GM18873 (cell line): ENCODE measurements around the gene HDHD3.
A peak's percentile ranks its signal among the peaks of the same experiment; 100 is the strongest.
"Not testable (repeated sequence)": the region's sequence is repeated elsewhere in the genome, so short reads cannot be mapped to it uniquely, and the experiment has no call there.

ENCODE experiments used
- ATAC-seq: cut with Tn5 transposase; IDR thresholded peaks from one replicate; pipeline ENCODE4 v1.9.1; 2021; ENCODE audit warnings: mild to moderate bottlenecking, moderate library complexity, moderate number of reproducible peaks; ENCODE audit not compliant: unreplicated experiment, low FRiP score

Gene HDHD3

GRCh38 chr9:113376634-113377567, at the start of gene HDHD3:
Gene HDHD3 (minus strand): TSS chr9:113376986. CDS start chr9:113374354, 2,632 bp downstream.
- peak; percentile 70 for ATAC-seq

GRCh38 chr9:113425072-113425471, 48.3 kb upstream of the HDHD3 start:
- ATAC-seq = no peak

- ATAC-seq = no peak
Measured at GRCh38 chr9:113421726-113422125, 44.9 kb upstream of the HDHD3 start.

GRCh38 chr9:113417370-113417769, 40.6 kb upstream of the HDHD3 start:
- ATAC-seq = no peak

GRCh38 chr9:113416149-113416721, 39.4 kb upstream of the HDHD3 start:
- ATAC-seq = peak; percentile 70

- peak; percentile 88 for ATAC-seq
Measured at GRCh38 chr9:113410207-113410864, 33.5 kb upstream of the HDHD3 start, which contains the start of the genes C9orf43 and POLE3. Gene C9orf43 (plus strand): TSS chr9:113410747. CDS start chr9:113413494, 2,747 bp downstream. Gene POLE3 (minus strand): TSS chr9:113410675. CDS start chr9:113410293, 382 bp downstream.

- ATAC-seq = peak; percentile 3
Measured at GRCh38 chr9:113409883-113410206, 33.1 kb upstream of the HDHD3 start.

- ATAC-seq = no peak
Measured at GRCh38 chr9:113409481-113409880, 32.7 kb upstream of the HDHD3 start.

- ATAC-seq = not testable (repeated sequence)
Measured at GRCh38 chr9:113406873-113407511, 30.2 kb upstream of the HDHD3 start.

- not testable (repeated sequence) for ATAC-seq
Measured at GRCh38 chr9:113406353-113406752, 29.6 kb upstream of the HDHD3 start.

GRCh38 chr9:113403646-113404045, 26.9 kb upstream of the HDHD3 start:
- ATAC-seq = no peak

GRCh38 chr9:113401027-113401792, 24.4 kb upstream of the HDHD3 start, which contains the start of gene ALAD:
Gene ALAD (minus strand): TSS chr9:113401284. CDS start chr9:113393559, 7,725 bp downstream.
- peak; percentile 91 for ATAC-seq

- ATAC-seq = no peak
Measured at GRCh38 chr9:113399646-113400200, 22.9 kb upstream of the HDHD3 start.

- ATAC-seq = no peak
Measured at GRCh38 chr9:113398796-113399195, 22.0 kb upstream of the HDHD3 start.

- ATAC-seq = no peak
Measured at GRCh38 chr9:113397203-113397631, 20.4 kb upstream of the HDHD3 start.

GRCh38 chr9:113395000-113395861, 18.4 kb upstream of the HDHD3 start:
- no peak for ATAC-seq

GRCh38 chr9:113393281-113393680, 16.5 kb upstream of the HDHD3 start:
- ATAC-seq = no peak

GRCh38 chr9:113391917-113392316, 15.1 kb upstream of the HDHD3 start:
- ATAC-seq = no peak
